Activated CD4-positive, alpha-beta T cell treated with anti-CD3 and anti-CD28 coated beads, Interleukin-2, amount 50 U/mL, for 48 hours (primary cell): Measurements from ENCODE around the gene OR5K4.
"Not testable (repeated sequence)": the region's sequence is repeated elsewhere in the genome, so short reads cannot be mapped to it uniquely, and the experiment has no call there.

Source experiments
- DNase-seq, 2 experiments: peaks; one replicate each; pipeline ENCODE4 v3.0.0-alpha.2; 2020

The OR5K4 gene

DNA sequence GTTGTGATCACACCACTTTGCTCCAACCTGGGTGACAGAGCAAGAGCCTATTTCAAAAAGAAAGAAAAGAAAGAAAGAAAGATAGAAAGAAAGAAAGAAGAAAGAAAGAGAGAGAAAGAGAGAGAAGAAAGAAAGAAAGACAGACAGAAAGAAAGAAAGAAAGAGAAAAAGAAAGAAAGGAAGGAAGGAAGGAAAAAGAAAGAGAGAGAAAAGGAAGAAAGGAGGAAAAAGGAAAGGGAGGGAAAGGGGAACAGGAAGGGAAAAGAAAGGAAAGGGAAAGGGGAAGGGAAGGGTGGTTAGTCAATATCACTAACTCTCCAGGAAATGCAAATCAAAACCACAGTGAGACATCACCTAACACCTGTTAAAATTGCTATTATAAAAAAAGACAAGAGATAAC, 18.2 kb downstream of the OR5K4 start:
- no peak for DNase-seq

DNA sequence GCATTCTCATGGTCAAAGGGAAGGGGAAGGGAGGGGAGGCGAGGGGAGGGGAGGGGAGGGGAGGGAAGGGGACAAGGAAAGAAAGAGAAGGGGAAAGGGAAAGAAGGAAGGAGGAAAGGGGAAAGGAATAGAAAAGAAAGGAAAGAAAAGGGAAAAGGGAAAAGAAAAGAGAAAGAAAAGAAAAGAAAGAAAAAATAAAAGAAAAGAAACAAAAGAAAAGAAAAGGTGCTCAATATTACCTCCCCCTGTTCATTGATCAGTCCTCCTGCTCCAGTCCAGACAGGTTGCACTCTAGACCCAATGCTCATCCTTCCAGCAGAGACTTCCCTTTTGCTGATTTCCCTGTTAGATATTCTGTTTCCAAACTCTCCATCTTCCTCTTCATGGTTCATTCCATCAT, 18.8 kb downstream of the OR5K4 start:
- no peak for DNase-seq

DNA sequence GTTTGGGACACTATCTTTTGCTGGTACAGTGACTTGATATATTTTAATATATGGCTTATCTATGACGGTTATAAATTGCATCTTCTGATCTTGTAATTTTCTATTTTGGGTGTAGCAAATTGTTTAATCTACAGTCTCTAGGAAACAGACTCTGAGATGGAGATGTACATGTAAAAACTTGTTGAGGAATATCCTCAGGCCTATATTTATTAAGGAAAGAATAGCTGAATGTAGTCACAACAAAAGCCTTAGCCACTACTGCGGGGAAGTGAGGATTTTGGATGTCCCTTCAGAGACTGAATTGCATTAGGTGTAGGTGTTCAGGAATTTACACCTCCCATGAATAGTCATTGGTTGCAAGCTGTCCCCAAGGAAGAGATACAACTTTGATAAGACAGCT, 23.0 kb downstream of the OR5K4 start:
- no peak for DNase-seq

DNA sequence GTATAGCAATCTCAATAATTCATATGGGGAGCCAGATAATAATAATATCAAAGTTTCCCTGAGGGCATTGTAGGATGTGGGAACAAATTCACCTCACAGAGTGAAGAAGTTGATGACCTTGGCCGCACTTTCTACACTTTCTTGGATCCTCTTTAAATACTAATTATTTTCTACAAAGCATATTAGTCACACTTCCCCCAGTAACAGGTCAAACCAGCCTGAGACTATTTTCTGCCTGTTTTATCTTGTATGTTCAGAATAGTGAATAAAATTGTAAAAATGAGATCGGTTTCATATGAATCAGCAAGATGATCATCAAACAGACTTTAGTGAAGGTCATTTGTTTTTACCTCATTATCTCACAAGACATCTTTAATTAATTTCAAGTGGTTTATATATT, 34.5 kb downstream of the OR5K4 start:
- no peak for DNase-seq

DNA sequence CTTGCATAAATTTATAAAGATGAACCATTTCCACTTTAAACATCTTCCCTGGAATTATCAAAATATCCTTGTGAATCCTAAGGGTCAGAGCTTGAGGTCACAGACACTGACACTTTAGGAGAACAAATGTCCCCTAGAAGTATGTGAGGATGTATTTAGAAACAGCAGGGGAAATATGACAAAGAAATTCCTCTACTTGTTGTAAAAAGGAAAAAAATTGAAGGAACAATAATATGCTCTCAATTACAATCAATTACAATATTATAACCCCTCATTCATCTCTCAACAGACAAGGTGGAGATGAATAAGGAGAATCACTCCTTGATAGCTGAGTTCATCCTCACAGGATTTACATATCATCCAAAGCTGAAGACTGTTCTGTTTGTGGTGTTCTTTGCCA, 36.7 kb downstream of the OR5K4 start, which contains the start of gene OR5K3:
Gene OR5K3 (plus strand): TSS at position 301 of the 400 bp plus-strand sequence. CDS start 0 bp downstream, at position 301.
- no peak for DNase-seq

DNA sequence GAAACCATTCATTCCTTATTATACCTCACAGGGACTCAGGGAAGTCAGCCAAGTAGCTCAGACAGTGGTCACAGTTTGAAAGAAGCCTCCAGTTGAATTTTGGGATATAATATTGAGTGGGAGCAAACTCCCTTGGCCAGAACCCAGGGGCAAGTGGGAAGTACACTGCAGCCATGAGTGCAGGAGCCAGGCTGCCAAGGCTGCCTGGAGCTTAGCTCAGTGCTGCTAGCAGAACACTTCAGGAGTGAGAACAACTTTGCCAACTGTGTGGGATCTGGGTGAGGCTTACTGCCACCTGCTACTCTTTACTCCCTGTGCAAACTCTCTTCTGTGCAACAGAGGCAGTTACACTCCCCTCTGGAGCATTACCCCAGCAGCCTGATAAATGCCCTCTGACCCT, 41.4 kb downstream of the OR5K4 start:
- DNase-seq: no peak

DNA sequence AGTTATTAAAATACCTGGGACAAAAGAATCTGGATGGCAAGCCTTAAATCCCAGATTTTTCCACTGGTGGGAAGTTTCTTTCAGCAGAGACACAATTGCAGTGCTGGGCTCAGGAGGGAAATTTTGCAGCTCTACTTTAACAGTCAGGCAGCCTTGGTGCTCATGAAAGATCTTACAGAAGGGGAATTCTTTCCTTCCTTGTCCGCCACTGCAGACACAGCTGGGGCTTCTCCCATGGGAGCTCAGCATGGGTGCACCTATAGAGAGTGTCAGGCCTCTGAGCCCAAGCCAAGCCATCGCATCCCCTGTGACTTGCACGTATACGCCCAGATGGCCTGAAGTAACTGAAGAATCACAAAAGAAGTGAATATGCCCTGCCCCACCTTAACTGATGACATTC, 42.8 kb downstream of the OR5K4 start:
- not testable (repeated sequence) for DNase-seq

DNA sequence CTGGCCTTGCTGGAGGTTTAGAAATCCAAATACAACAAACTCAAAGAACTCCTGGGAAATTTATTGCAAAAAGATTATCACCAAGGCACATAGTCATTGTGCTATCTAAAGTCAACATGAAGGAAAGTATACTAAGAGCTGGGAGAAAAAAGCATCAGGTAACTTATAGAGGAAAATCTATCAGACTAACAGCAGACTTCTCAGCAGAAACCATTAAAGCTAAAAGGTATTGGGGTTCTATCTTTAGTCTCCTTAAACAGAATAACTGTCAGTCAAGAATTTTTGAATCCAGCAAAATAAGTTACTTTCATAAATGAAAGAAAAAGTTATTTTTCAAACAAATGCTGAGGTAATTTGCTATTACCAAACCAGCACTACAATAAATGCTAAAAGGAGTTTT, 44.9 kb downstream of the OR5K4 start:
- DNase-seq: no peak

DNA sequence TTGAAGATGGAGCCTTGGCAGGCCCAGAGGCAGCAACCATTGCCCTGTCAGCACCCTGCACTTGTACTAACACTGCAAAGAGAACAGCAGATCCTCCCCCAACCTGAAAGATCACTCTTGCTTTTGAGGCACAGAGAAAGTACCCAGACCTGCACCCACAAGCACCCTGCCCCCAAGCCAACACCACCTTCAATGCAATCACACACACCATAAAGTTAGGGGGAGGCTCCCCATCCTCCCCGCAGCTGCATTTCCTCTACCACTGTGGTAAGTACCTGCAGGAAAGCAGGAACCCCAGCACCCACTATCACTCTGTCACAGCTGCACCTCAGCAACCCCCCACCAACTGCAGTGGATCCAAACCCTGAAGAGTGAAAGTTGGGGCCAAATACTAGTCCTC, 48.9 kb downstream of the OR5K4 start:
- DNase-seq: no peak

DNA sequence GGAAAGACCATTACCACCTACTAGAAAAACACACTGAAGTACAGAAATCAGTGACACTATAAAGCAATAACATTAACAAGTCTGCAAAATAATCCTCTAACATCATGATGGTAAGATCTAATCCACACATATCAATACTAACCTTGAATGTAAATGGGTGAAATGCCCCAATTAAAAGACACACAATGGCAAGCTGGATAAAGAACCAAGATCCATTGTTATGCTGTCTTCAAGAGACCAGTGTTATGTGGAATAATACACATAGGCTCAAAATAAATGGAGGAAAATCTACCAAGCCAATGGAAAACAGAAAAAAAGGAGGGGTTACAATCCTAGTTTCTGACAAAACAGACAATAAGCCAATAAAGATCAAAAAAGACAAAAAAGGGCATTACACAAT, 50.4 kb downstream of the OR5K4 start:
- no peak for DNase-seq
